Astrocyte of the spinal cord (primary cell): ENCODE measurements around the gene CPT1A.

ENCODE experiments used
- DNase-seq: peaks from one replicate; pipeline ENCODE4 v3.0.0; 2011; ENCODE audit warnings: low read depth, low spot score
- H3K4me3 ChIP-seq: 2 replicates; pipeline ENCODE4 v1.5.1; 2011; ENCODE audit warnings: low read depth, mild to moderate bottlenecking, low read length, moderate library complexity
- in situ Hi-C: cut with HindIII; loops from 2 replicates; pipeline ENCODE4 v1.10.0; 2017; ENCODE audit warnings: low sequenced_read_pairs
- TF ChIP-seq, protein P1 (sequence below): IDR thresholded peaks from 2 replicates; pipeline ENCODE4 v1.5.1; 2012; ENCODE audit warnings: low read depth, mild to moderate bottlenecking, low read length, inconsistent platforms

CPT1A gene

DNA sequence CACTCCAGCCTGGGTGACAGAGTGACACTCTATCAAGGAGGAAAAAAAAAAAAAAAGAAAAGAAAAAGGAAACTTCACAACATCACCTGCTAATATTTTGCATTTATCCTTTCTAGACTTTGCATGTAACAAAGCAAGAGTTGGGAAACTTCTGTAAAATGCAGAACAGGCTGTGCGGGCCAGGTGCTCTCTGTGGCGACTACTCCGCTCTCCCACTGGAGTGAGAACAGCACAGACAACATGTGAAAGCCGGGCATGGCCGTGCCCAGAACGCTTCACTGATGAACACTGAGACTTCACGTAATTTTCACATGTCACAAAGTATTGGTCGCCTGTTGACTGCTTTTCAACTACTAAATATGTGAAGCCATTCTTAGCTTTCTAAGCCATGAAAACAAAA, 74.9 kb downstream of the CPT1A start:
- DNase-seq, result no peak
- H3K4me3 ChIP-seq, result no peak overlapping the region
- in situ Hi-C loops, result no loop called here
- TF ChIP-seq, protein P1, sequence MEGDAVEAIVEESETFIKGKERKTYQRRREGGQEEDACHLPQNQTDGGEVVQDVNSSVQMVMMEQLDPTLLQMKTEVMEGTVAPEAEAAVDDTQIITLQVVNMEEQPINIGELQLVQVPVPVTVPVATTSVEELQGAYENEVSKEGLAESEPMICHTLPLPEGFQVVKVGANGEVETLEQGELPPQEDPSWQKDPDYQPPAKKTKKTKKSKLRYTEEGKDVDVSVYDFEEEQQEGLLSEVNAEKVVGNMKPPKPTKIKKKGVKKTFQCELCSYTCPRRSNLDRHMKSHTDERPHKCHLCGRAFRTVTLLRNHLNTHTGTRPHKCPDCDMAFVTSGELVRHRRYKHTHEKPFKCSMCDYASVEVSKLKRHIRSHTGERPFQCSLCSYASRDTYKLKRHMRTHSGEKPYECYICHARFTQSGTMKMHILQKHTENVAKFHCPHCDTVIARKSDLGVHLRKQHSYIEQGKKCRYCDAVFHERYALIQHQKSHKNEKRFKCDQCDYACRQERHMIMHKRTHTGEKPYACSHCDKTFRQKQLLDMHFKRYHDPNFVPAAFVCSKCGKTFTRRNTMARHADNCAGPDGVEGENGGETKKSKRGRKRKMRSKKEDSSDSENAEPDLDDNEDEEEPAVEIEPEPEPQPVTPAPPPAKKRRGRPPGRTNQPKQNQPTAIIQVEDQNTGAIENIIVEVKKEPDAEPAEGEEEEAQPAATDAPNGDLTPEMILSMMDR, result no peak

DNA sequence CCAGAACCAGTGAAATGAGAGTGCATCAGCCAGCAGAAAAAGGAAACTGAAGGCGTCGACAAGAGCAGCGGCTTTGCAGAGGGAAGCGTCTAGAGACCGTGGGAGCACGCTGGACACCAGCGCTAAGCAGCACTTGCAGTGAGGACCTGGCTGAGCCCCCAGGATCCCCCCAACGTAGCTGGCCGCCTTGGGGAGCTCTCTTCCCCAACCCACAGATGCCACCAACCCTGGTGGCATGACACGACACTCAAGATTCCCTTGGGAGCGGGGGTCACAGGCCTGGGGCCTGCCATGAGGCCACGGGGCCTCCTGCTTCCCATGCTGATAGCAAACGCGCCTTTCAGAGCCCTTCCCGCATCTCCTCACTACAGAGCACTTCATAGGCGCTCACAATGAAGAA, 77.0 kb downstream of the CPT1A start:
- no peak for DNase-seq
- in situ Hi-C loops, result no loop called here
- H3K4me3 ChIP-seq, result no peak overlapping the region
- TF ChIP-seq, protein P1, result no peak

DNA sequence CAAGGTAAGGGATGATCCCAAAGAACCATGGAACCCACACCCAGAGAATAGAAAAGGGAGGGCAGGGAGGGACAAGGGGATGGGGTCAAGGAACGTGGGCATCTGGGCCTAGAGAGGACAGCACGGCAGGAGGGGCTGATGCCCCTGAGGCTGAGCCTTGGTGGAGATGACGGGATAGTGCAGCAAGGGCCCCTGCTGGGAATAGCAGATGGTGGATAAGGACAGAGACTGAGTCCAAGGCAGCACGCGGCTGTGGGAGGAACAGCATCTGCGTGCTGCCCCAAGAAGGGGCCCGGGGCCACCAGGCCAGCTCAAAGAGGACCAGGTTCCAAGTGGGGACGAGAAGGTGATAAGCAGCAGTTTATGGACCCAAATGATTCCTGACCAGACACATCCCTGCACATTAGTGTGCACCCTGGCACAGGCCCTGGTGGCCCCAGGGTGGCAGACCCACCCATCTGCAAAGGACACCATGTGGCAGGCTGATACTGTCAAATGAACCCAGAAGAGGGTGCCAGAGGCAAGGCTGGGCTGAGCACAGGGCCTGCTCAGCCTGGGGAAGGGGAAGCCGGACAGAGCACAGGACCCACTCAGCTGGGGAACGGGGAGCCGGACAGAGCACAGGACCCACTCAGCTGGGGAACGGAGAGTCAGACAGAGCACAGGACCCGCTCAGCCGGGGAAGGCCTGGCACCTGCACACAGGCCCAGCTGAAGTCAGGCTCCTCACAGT, 77.6 kb downstream of the CPT1A start:
- no peak overlapping the region for H3K4me3 ChIP-seq
- in situ Hi-C loops, result no loop called here
- no peak for DNase-seq
- TF ChIP-seq, protein P1, result no peak

DNA sequence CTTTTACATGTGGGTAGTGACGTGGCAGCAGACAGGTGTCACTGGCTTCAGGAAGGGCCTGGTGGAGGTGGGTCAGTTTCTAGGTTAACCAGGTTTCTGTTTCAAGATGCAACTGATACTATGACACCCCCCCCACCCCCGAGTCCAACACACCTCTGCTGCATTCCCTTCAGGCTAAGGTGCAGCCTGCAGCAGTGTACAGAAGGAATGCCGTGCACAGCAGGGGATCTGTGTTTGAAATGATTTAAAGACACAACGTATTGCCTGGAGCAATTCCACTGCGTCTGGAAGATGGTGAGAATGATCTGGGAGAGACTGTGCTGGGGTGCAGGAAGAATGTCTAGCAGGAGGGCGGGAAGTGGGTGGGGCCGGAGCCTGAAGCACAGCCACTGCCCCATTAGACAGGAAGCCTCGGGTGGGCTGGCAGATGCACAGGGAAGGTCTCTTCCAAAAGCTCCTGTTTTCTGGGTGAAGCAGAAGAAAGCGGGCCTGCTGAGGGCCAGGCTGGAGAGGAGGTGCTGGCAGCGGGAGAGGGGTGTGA, 78.5 kb downstream of the CPT1A start:
- H3K4me3 ChIP-seq, result no peak overlapping the region
- TF ChIP-seq, protein P1, result no peak
- DNase-seq, result no peak
- in situ Hi-C loops, result no loop called here

DNA sequence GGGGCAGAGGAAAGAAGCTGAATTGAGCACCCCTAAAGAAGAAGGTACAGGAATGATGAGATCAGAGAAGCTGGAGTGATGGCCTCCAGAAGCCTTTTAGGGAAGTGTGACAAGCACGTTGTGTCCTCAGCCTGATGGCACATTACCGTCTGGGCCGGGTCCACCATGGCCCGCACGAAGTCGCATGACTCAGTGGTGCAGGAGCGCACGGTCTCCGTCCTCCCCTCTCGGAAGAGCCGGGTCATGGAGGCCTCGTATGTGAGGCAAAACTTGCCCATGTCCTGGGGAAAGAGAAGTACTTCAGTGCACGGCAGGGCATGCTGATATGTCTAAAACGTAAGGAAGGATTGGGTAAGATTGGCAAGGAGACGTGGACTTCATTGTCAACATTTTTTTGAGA, 79.2 kb downstream of the CPT1A start:
- TF ChIP-seq, protein P1, result no peak
- in situ Hi-C loops, result no loop called here
- H3K4me3 ChIP-seq, result no peak overlapping the region
- DNase-seq, result no peak

DNA sequence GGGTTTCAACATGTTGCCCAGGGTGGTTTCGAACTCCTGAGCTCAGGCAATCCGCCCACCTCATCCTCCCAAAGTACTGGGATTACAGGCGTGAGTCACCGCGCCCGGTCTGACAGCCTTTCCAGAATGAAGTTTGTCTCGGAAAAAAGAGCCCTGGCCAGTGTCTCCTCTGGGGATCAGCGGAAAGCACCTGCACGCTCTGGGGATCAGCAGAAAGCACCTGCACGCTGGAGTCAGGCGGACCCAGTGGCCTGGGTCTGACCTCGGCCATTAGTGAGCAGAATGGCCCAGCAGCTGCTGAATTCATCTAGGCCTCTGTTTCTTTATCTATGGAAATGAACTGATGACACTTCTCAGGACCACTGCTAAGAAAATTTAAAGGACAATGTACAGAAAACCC, 79.9 kb downstream of the CPT1A start:
- in situ Hi-C loops, result no loop called here
- DNase-seq, result no peak
- TF ChIP-seq, protein P1, result no peak
- H3K4me3 ChIP-seq, result no peak overlapping the region
